Epithelial cell of proximal tubule (primary cell): ENCODE results near the gene SLC8A2. TPM values are rescaled to one million over a fixed set of nuclear protein-coding genes. Genes with fewer than 3 reads are reported as not detected.

Experiments used
- DNase-seq: peaks from one replicate; pipeline ENCODE4 v3.0.0-alpha.2; 2011; ENCODE audit warnings: low read depth
- H3K4me3 ChIP-seq: 2 replicates; pipeline ENCODE4 v1.5.1; 2011; ENCODE audit warnings: low read depth, mild to moderate bottlenecking, low read length
- total RNA-seq: library from RNA; depleted of rRNA; stranded (reverse); fragments of >200 nt; gene quantifications from 2 replicates; pipeline ENCODE4 v1.2.3, GENCODE V29; 2015
- TF ChIP-seq, protein P1 (sequence below): conservative IDR thresholded peaks from 2 replicates; pipeline ENCODE4 v1.5.1; 2012; ENCODE audit warnings: low read depth, mild to moderate bottlenecking, low read length

SLC8A2 gene
- total RNA-seq, 1 donor from 2014 or later: not detected

DNA sequence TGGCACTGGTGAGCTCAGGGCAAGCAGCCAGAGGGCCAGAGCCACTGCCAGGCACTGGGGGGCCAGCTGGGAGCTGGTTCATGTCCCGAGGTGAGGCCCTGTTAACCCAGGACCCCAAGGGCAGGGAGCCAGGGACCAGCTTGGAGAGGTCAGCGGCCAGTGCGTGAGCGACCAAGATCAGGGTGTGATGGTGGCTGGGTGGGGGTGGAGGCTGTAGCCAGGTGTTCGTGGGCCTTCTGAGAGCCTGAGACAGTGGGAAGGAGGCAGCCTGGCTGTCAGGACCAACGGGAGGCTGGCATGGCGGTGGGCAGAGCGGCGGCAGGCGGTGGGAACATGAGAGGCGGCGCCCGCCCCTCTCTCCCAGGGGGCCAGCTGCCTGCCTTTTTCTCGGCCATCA, 20.4 kb upstream of the SLC8A2 start:
- no peak for DNase-seq
- TF ChIP-seq, protein P1, sequence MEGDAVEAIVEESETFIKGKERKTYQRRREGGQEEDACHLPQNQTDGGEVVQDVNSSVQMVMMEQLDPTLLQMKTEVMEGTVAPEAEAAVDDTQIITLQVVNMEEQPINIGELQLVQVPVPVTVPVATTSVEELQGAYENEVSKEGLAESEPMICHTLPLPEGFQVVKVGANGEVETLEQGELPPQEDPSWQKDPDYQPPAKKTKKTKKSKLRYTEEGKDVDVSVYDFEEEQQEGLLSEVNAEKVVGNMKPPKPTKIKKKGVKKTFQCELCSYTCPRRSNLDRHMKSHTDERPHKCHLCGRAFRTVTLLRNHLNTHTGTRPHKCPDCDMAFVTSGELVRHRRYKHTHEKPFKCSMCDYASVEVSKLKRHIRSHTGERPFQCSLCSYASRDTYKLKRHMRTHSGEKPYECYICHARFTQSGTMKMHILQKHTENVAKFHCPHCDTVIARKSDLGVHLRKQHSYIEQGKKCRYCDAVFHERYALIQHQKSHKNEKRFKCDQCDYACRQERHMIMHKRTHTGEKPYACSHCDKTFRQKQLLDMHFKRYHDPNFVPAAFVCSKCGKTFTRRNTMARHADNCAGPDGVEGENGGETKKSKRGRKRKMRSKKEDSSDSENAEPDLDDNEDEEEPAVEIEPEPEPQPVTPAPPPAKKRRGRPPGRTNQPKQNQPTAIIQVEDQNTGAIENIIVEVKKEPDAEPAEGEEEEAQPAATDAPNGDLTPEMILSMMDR: no peak
- H3K4me3 ChIP-seq: no peak overlapping the region

DNA sequence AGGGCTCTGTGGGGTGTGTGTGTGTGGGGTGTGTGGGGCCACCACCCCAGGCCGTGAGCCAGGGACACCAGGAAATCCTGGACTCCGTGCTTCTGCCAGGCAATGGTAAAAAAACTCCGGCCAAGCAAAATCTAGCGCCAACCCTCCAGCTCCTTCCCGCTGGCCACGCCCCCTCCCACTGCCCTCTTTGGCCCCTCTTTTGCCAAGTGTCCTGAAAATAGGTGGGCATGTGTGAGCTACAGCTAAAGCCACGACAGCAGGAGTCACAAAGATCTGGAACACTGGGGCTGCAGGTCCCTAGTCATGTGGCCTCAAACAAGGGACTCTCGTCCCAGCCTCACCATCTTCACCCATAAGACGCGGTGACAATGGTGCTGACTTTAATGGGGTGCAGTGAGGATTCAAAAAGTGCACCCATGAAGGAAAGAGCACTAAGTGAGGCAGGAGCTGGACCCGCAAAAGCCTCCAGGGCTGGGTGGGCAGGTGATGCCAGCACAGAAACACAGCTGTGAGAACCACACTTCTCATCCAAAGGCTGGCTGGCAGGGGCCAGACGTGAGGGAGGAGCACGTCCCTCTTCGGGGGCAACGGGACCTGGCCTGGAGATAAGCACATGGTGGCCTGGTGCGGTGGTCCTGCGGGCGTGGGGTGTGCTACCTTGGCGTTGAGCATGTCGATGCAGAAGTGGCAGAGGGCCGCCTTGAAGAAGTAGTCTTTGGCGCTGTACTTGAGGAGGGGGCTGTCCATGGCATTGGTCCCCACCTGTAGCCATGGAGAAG, 19.9 kb upstream of the SLC8A2 start:
- no peak for DNase-seq
- H3K4me3 ChIP-seq: no peak overlapping the region
- TF ChIP-seq, protein P1: no peak

DNA sequence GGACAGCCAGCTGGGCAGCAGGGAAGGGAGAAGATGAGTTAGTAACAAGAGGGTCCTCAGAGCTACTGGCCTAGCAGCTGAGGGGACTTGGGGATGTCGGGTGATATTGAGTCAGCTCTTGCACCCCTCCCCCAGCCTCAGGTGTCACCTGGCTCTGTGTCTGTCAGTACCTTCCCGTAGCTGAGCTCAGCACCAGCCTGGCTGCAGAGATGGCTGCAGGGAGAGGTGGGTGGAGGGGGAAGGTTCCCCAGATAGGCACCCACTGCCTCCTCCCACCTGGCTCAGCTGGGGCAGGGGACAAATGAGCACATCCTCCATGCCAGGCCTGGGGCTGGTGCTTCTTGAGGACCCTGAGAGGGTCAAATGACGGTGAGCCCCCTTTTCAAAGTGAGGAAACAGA, 19.2 kb upstream of the SLC8A2 start:
- DNase-seq: no peak
- TF ChIP-seq, protein P1: no peak
- no peak overlapping the region for H3K4me3 ChIP-seq

DNA sequence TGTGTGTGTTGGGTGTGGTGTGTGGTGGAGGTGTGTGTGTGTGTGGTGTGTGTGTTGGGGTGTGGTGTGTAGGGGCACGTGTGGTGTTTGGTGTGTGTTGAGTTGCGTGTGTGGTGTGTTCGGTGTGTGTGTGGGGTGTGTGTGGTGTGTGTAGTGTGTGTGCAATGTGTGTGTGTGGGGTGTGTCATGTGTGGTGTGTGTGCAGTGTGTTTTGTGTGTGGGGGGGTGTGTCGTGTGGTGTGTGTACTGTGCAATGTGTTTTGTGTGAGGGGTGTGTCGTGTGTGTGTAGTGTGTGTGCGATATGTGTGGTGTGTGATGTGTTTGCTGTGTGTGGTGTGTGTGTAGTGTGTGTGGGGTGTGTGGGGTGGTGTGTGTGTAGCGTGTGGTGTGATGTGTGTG, 18.3 kb upstream of the SLC8A2 start:
- TF ChIP-seq, protein P1: no peak
- DNase-seq: no peak
- H3K4me3 ChIP-seq: no peak overlapping the region

DNA sequence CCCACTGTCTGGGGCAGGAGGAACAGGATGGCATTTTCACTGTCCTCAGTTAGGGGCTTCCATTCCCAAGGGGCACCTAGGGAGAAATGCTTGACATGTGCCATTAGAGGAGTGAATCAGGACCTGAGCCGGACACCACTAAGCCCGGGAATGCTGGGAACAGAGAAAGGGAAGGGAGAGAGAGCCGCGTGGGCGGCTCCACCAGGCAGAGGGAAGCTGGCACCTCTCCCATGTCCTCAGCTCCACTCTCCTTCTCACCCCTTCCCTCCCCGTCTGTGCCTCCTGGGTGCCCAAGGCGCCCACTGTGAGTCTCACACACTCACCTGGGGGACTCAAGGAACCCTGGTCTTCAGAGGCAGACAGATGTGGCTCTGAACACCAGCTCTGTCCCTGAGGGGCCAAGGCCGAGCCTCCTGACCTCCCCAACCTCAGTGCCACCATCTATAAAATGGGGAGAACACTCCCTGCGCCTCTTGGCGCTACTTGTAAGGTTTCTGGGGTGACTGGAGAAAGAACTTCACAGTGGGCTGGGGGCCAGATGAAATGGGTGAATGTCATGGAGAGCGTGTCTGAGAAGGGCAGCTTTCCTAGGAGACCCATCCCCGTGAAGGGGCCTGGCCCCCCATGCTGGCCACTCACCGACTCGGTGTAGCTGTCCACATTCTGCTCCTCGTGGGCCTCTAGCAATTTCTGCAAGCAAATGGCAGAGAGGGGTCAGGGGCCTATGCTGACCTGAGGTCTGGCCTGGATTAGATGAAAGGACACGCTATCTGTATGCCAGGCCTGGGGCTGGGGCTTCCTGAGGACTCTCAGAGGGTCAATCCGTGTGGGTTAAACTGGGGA, 17.6 kb upstream of the SLC8A2 start:
- no peak overlapping the region for H3K4me3 ChIP-seq
- no peak for DNase-seq
- TF ChIP-seq, protein P1: no peak

DNA sequence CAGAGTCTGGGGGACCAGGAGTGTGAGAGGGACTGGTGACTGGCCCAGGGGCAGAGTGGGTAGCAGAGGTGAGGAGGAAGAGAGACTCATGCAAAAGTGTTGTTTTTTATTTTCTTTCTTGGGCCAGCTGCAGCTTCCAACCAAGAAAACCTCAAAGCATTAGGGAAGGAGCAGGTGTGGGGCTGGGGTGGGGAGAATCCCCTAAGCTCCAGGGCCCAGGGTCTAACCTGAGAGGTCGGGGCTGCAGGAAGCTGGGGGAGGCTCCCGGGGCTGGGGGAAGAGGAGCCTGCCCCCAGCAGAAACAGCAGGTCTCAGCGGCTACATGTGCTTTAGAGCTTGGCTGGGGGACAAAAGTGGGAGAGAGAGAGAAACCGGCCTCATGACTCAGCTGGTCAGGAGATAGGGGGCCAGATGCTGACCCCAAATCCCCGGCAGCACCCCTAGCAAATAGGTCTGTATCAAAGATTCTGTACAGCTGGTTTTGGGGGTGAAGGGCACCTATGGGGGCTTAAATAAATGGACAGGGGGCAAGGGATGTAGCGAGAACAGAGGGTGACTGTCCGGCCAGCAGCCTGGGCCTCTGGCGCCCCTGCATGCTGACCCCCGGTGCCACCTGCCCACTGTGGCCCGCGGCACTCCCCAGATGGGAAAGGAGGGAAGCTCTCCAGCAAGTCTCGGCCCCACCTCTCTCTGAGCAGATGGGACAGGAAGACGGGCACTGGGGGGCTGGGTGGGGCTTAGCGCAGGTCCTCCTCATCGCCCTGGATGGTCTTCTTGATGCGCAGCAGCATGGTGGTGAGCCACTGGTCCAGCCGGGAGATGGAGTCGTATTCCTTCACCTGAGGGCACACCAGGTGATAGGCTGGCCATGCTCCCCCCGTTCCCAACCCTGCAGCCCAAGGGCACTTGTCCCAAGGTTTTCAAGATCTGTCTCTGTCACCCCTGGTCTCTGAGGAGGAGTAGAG, 16.1 kb upstream of the SLC8A2 start:
- DNase-seq: no peak
- no peak overlapping the region for H3K4me3 ChIP-seq
- TF ChIP-seq, protein P1: no peak
